K562 (cell line): ENCODE results near the gene SLC10A3. TPM values are rescaled to one million over a fixed set of nuclear protein-coding genes. Genes with fewer than 3 reads are reported as not detected.

ENCODE experiments used
- ARID1B ChIP-seq: fragments of 450-650 bp; IDR thresholded peaks from 2 replicates; pipeline ENCODE4 v1.6.1; 2016; ENCODE audit warnings: antibody characterized with exemption, mild to moderate bottlenecking, inconsistent platforms
- ATF4 ChIP-seq: fragments of 450-650 bp; formaldehyde crosslinking; IDR thresholded peaks from 2 replicates; pipeline ENCODE4 v1.4.0; 2022; ENCODE audit warnings: mild to moderate bottlenecking, moderate library complexity
- CC2D1A ChIP-seq: fragments of 450-650 bp; IDR thresholded peaks from 2 replicates; pipeline ENCODE4 v1.6.1; 2017; ENCODE audit warnings: mild to moderate bottlenecking
- FOXM1 ChIP-seq, 2 experiments: fragments of 450-650 bp in 1 of 2; sonication (generic) in 1 of 2; formaldehyde crosslinking in 1 of 2; IDR thresholded peaks; 2 replicates each; pipeline versions ENCODE4 v1.6.1 to v1.9.0; 2017 to 2022; ENCODE audit warnings: low read depth in 2 of 2, mild to moderate bottlenecking in 2 of 2, missing genetic modification reagents in 1 of 2, moderate library complexity in 1 of 2
- GATAD2A ChIP-seq: fragments of 450-650 bp; IDR thresholded peaks from 2 replicates; pipeline ENCODE4 v1.6.1; 2017
- HMBOX1 ChIP-seq: sonication (generic); IDR thresholded peaks from 2 replicates; pipeline ENCODE4 v1.6.1; 2016
- IRF2 ChIP-seq: sonication (generic); formaldehyde crosslinking; IDR thresholded peaks from 2 replicates; pipeline ENCODE4 v1.8.1; 2022; ENCODE audit warnings: mild to moderate bottlenecking, missing genetic modification reagents
- KDM2B ChIP-seq: fragments of 250-450 bp; sonication (Bioruptor Pico); IDR thresholded peaks from 2 replicates; pipeline ENCODE4 v1.8.0; 2021; ENCODE audit warnings: mild to moderate bottlenecking, moderate library complexity
- MECOM ChIP-seq: fragments of 250-450 bp; sonication (Bioruptor Pico); IDR thresholded peaks from 2 replicates; pipeline ENCODE4 v1.8.0; 2022; ENCODE audit warnings: inconsistent platforms
- MYNN ChIP-seq, 2 experiments: sonication (generic); formaldehyde crosslinking in 1 of 2; IDR thresholded peaks; 2 replicates each; pipeline versions ENCODE4 v1.5.0 to v1.6.1; 2016 to 2020; ENCODE audit warnings: antibody characterized with exemption in 1 of 2, missing genetic modification reagents in 1 of 2
- NELFE ChIP-seq: IDR thresholded peaks from 2 replicates; pipeline ENCODE4 v1.6.1; 2011; ENCODE audit warnings: mild to moderate bottlenecking; ENCODE audit not compliant: insufficient read depth, insufficient read length
- POLR2H ChIP-seq: IDR thresholded peaks from 2 replicates; pipeline ENCODE4 v1.6.1; 2016; ENCODE audit warnings: missing genetic modification characterization, low read depth, mild to moderate bottlenecking, control low read depth, missing compliant biosample characterization, moderate library complexity
- RUNX1 ChIP-seq: sonication (generic); IDR thresholded peaks from 2 replicates; pipeline ENCODE4 v1.6.1; 2016; ENCODE audit warnings: antibody characterized with exemption, low read depth
- SMARCB1 ChIP-seq: IDR thresholded peaks from 2 replicates; pipeline ENCODE4 v1.6.1; 2011; ENCODE audit warnings: improper control_type of control experiment, low read depth; ENCODE audit not compliant: insufficient read length
- SRSF3 ChIP-seq: fragments of 200-400 bp; formaldehyde crosslinking; IDR thresholded peaks from 2 replicates; pipeline ENCODE4 v1.6.1; 2016; ENCODE audit warnings: mild to moderate bottlenecking, low read length, moderate library complexity; ENCODE audit not compliant: insufficient read depth
- ZBTB11 ChIP-seq, 3 experiments: fragments of 200-800 bp in 1 of 3; fragments of 250-450 bp in 1 of 3; fragments of 450-650 bp in 1 of 3; sonication (Bioruptor Pico) in 1 of 3; sonication (Bioruptor generic) in 1 of 3; formaldehyde crosslinking in 1 of 3; IDR thresholded peaks; 2 replicates each; pipeline versions ENCODE4 v1.6.1 to v1.8.0; 2016 to 2022; ENCODE audit warnings: mild to moderate bottlenecking in 2 of 3, missing genetic modification characterization in 2 of 3, missing compliant biosample characterization in 1 of 3, moderate library complexity in 1 of 3
- ZNF143 ChIP-seq: sonication (generic); formaldehyde crosslinking; IDR thresholded peaks from 2 replicates; pipeline ENCODE4 v1.9.0; 2022; ENCODE audit warnings: mild to moderate bottlenecking, missing genetic modification reagents
- ZNF384 ChIP-seq: IDR thresholded peaks from 2 replicates; pipeline ENCODE4 v1.6.1; 2012; ENCODE audit warnings: low read depth, low read length, improper control_type of control experiment
- ZNF655 ChIP-seq: fragments of 250-450 bp; sonication (Bioruptor Pico); IDR thresholded peaks from 2 replicates; pipeline ENCODE4 v1.5.0; 2021
- ZNF76 ChIP-seq: fragments of 250-450 bp; sonication (Bioruptor Pico); IDR thresholded peaks from 2 replicates; pipeline ENCODE4 v1.4.0; 2020; ENCODE audit warnings: mild to moderate bottlenecking, moderate library complexity, borderline replicate concordance
- polyA plus RNA-seq, 8 experiments: library from polyadenylated mRNA; depleted of rRNA in 4 of 8; stranded (reverse) in 5 of 8; unstranded in 3 of 8; fragments of >200 nt; fragmentation: Nextera tagmentation in 2 of 8; fragmentation: Illumina TruSeq in 1 of 8; extraction: Ambion mirVana in 2 of 8; extraction: Trizol in 1 of 8; gene quantifications; 2 replicates each; pipeline versions ENCODE4 v1.2.1 to v1.2.3, GENCODE V29; 2011 to 2014; ENCODE audit warnings: inconsistent platforms in 1 of 8, missing spikeins in 1 of 8
- total RNA-seq, 7 experiments: library from RNA; depleted of rRNA in 6 of 7; stranded (reverse); fragments of >200 nt in 6 of 7; fragmentation: Illumina TruSeq in 2 of 7; extraction: Trizol in 2 of 7; gene quantifications; 2 replicates each; pipeline versions ENCODE4 v1.2.1 to v1.2.3, GENCODE V29; 2011 to 2021; ENCODE audit warnings: low replicate concordance in 1 of 7

The SLC10A3 gene
- total and polyA plus RNA-seq, 9 of the 15 experiments (the other 6 are each of a cell fraction or from before 2014, with no cell fraction given), result 5.2 to 30.6 (median 16.7) TPM

- TF ChIP-seq POLR2H (tag), result no peak
- peak; percentile 85 for TF ChIP-seq ARID1B
- no peak for TF ChIP-seq ZNF76 (CRISPR knock-in tag)
- no peak for TF ChIP-seq SRSF3
- TF ChIP-seq ATF4, result no peak
- TF ChIP-seq ZBTB11 (CRISPR knock-in tag; IDR thresholded peaks at IDR 0.05), result peak in 1 of 3 experiments; percentile 38; a peak in 1 of 6 replicates
- no peak for TF ChIP-seq GATAD2A
- peak; percentile 97 for TF ChIP-seq ZNF384
- no peak; the same call in 1 of the 2 replicates for TF ChIP-seq MYNN (IDR thresholded peaks at IDR 0.05)
- no peak for TF ChIP-seq MYNN (CRISPR knock-in tag; IDR thresholded peaks at IDR 0.05)
- no peak for TF ChIP-seq IRF2 (CRISPR knock-in tag)
- TF ChIP-seq RUNX1, result no peak
- TF ChIP-seq SMARCB1, result no peak
- peak; percentile 25; the same call in 1 of the 2 replicates for TF ChIP-seq FOXM1 (IDR thresholded peaks at IDR 0.05; ENCODE audit: low read depth)
- no peak for TF ChIP-seq FOXM1 (CRISPR knock-in tag; IDR thresholded peaks at IDR 0.05; ENCODE audit: low read depth)
- 0 out of 2 replicates have a peak, but pooled peaks have one; percentile 10 for TF ChIP-seq MECOM (CRISPR knock-in tag)
- TF ChIP-seq CC2D1A, result no peak
- TF ChIP-seq HMBOX1, result no peak
- TF ChIP-seq ZNF143 (CRISPR knock-in tag), result no peak
- TF ChIP-seq ZNF655, result no peak
- TF ChIP-seq KDM2B (CRISPR knock-in tag), result no peak
- TF ChIP-seq NELFE, result no peak
Measured at GRCh38 chrX:154495472-154495922, 5.1 kb upstream of the SLC10A3 start (continued).
